Nephron (organoid): ENCODE data around the gene JARID2.
"Not testable (repeated sequence)": the region's sequence is repeated elsewhere in the genome, so short reads cannot be mapped to it uniquely, and the experiment has no call there.

Source experiments
- H3K27ac Mint-ChIP-seq, 3 experiments: 2 replicates each; pipeline ENCODE4 v1.8.0; 2020; ENCODE audit warnings: mixed read lengths in 3 of 3, mild to moderate bottlenecking in 2 of 3, moderate library complexity in 1 of 3
- H3K27me3 Mint-ChIP-seq: 2 replicates; pipeline ENCODE4 v1.8.0; 2021; ENCODE audit warnings: low read depth, mild to moderate bottlenecking, moderate library complexity, mixed read lengths
- H3K36me3 Mint-ChIP-seq: 2 replicates; pipeline ENCODE4 v1.8.0; 2020; ENCODE audit warnings: low read depth, mixed read lengths
- H3K4me1 Mint-ChIP-seq: 2 replicates; pipeline ENCODE4 v1.8.0; 2020; ENCODE audit warnings: mixed read lengths
- H3K4me3 Mint-ChIP-seq, 3 experiments: 2 replicates each; pipeline ENCODE4 v1.8.0; 2020; ENCODE audit warnings: mild to moderate bottlenecking in 3 of 3, mixed read lengths in 3 of 3, moderate library complexity in 2 of 3
- H3K9me3 Mint-ChIP-seq: 2 replicates; pipeline ENCODE4 v1.8.0; 2020; ENCODE audit warnings: mixed read lengths
- CTCF ChIP-seq, 3 experiments: fragments of 200-600 bp; sonication (generic); IDR thresholded peaks; one replicate each; pipeline ENCODE4 v1.5.0; 2021; ENCODE audit warnings: antibody characterized with exemption in 3 of 3; ENCODE audit not compliant: unreplicated experiment in 3 of 3

The JARID2 gene

GRCh38 chr6:15413466-15414234, 167.8 kb downstream of the JARID2 start:
- Mint-ChIP-seq H3K4me3 (peak overlapping the region in 2 of 3 experiments; percentile 22 to 37), H3K27ac (peak overlapping the region; percentile 84 to 87 (median 87)), H3K36me3 (peaks cover 62% of the 10 kb centered on the region), H3K9me3 (peaks cover 26% of the 10 kb centered on the region), H3K27me3 (no peaks in the 10 kb centered on the region), H3K4me1 (peaks cover 64% of the 10 kb centered on the region)
- TF ChIP-seq CTCF (IDR thresholded peaks at IDR 0.05; ENCODE audit: unreplicated experiment in 3 of 3) = no peak

- H3K36me3 Mint-ChIP-seq = peaks cover 67% of the 10 kb centered on the region
- no peak for TF ChIP-seq CTCF (IDR thresholded peaks at IDR 0.05; ENCODE audit: unreplicated experiment in 3 of 3)
- H3K27me3 Mint-ChIP-seq = no peaks in the 10 kb centered on the region
- H3K27ac Mint-ChIP-seq = peak overlapping the region; percentile 84 to 87 (median 87)
- H3K4me1 Mint-ChIP-seq = peaks cover 59% of the 10 kb centered on the region
- peaks cover 29% of the 10 kb centered on the region for H3K9me3 Mint-ChIP-seq
- H3K4me3 Mint-ChIP-seq = no peak overlapping the region
These were observed 168.4 kb downstream of the JARID2 start for GRCh38 chr6:15414235-15414612.

- Mint-ChIP-seq H3K4me1 (peaks cover 48% of the 10 kb centered on the region), H3K9me3 (peaks cover 37% of the 10 kb centered on the region), H3K36me3 (peaks cover 81% of the 10 kb centered on the region)
- H3K27ac Mint-ChIP-seq, H3K27me3 Mint-ChIP-seq, H3K4me3 Mint-ChIP-seq: not testable (repeated sequence)
These were observed 169.8 kb downstream of the JARID2 start for GRCh38 chr6:15415622-15416021.

- no peak overlapping the region for H3K4me3 Mint-ChIP-seq
- no peak for TF ChIP-seq CTCF (IDR thresholded peaks at IDR 0.05; ENCODE audit: unreplicated experiment in 3 of 3)
- H3K27ac Mint-ChIP-seq = no peak overlapping the region
- H3K27me3 Mint-ChIP-seq = no peaks in the 10 kb centered on the region
- peaks cover 38% of the 10 kb centered on the region for H3K9me3 Mint-ChIP-seq
- peaks cover 83% of the 10 kb centered on the region for H3K36me3 Mint-ChIP-seq
- peaks cover 43% of the 10 kb centered on the region for H3K4me1 Mint-ChIP-seq
These were observed 171.2 kb downstream of the JARID2 start for GRCh38 chr6:15416932-15417509.

- Mint-ChIP-seq H3K27me3 (no peaks in the 10 kb centered on the region), H3K27ac (no peak overlapping the region), H3K4me3 (no peak overlapping the region), H3K4me1 (peaks cover 43% of the 10 kb centered on the region), H3K36me3 (peaks cover 76% of the 10 kb centered on the region), H3K9me3 (peaks cover 38% of the 10 kb centered on the region)
- TF ChIP-seq CTCF (IDR thresholded peaks at IDR 0.05; ENCODE audit: unreplicated experiment in 3 of 3) = no peak
These were observed 171.9 kb downstream of the JARID2 start for GRCh38 chr6:15417811-15418210.

- H3K9me3 Mint-ChIP-seq = peaks cover 32% of the 10 kb centered on the region
- H3K4me3 Mint-ChIP-seq = no peak overlapping the region
- H3K4me1 Mint-ChIP-seq = peaks cover 26% of the 10 kb centered on the region
- TF ChIP-seq CTCF (IDR thresholded peaks at IDR 0.05; ENCODE audit: unreplicated experiment in 3 of 3) = no peak
- H3K27ac Mint-ChIP-seq = no peak overlapping the region
- H3K27me3 Mint-ChIP-seq = no peaks in the 10 kb centered on the region
- peaks cover 70% of the 10 kb centered on the region for H3K36me3 Mint-ChIP-seq
These were observed 173.6 kb downstream of the JARID2 start for GRCh38 chr6:15419493-15419892.
